SK-N-SH (cell line): ENCODE results near the gene SMG1. TPM values are rescaled to one million over a fixed set of nuclear protein-coding genes. Genes with fewer than 3 reads are reported as not detected.

Source experiments
- CTCF ChIA-PET: fragments of 300-600, 350-600 bp; formaldehyde crosslinking; extraction: SDS; loops from one replicate; lab custom pipeline; 2021; lab: Yijun Ruan, JAX
- POLR2A ChIA-PET: fragments of 350-600 bp; sonication (Branson Sonifier 250); formaldehyde crosslinking; extraction: SDS; loops from one replicate; lab custom pipeline; 2020; ENCODE audit warnings: antibody characterized with exemption, inconsistent platforms; lab: Yijun Ruan, JAX
- DNase-seq: peaks from one replicate; pipeline ENCODE4 v3.0.0; 2012
- H2AFZ ChIP-seq: fragments of 200-600 bp; sonication (generic); 2 replicates; pipeline ENCODE4 v1.8.1; 2016; ENCODE audit warnings: antibody characterized with exemption, mild to moderate bottlenecking, low read depth
- H3F3A ChIP-seq: fragments of 200-600 bp; sonication (generic); replicated peaks from 2 replicates; pipeline ENCODE3; 2016; ENCODE audit warnings: antibody characterized with exemption, mild to moderate bottlenecking; ENCODE audit not compliant: insufficient read depth
- H3K27ac ChIP-seq, 2 experiments: fragments of 200-500 bp in 1 of 2; fragments of 200-600 bp in 1 of 2; sonication (Bioruptor generic) in 1 of 2; sonication (generic), shearing (Covaris generic) in 1 of 2; 2 replicates each; pipeline versions ENCODE4 v1.5.1 to v1.6.1; 2014 to 2016; ENCODE audit warnings: low read depth in 2 of 2, inconsistent platforms in 1 of 2, low read length in 1 of 2, mild to moderate bottlenecking in 1 of 2, mixed read lengths in 1 of 2
- H3K27me3 ChIP-seq: fragments of 200-600 bp; sonication (generic), shearing (Covaris generic); 2 replicates; pipeline ENCODE4 v1.6.1; 2016; ENCODE audit warnings: mixed run types; ENCODE audit not compliant: insufficient read depth
- H3K36me3 ChIP-seq, 2 experiments: fragments of 200-500 bp in 1 of 2; fragments of 200-600 bp in 1 of 2; sonication (Bioruptor generic) in 1 of 2; sonication (generic) in 1 of 2; replicated peaks in 1 of 2; 2 replicates each; pipeline versions ENCODE3 to v1.5.1; 2014 to 2016; ENCODE audit warnings: low read length in 1 of 2, mild to moderate bottlenecking in 1 of 2; ENCODE audit not compliant: insufficient read depth in 2 of 2, control insufficient read depth in 1 of 2
- H3K4me1 ChIP-seq, 2 experiments: fragments of 200-500 bp in 1 of 2; fragments of 200-600 bp in 1 of 2; sonication (Bioruptor generic) in 1 of 2; sonication (generic), shearing (Covaris generic) in 1 of 2; 2 replicates each; pipeline versions ENCODE4 v1.5.1 to v1.6.1; 2014 to 2016; ENCODE audit warnings: low read depth in 1 of 2, low read length in 1 of 2, mixed run types in 1 of 2; ENCODE audit not compliant: insufficient read depth in 2 of 2, control insufficient read depth in 1 of 2
- H3K4me2 ChIP-seq: fragments of 200-600 bp; sonication (generic), shearing (Covaris generic); 2 replicates; pipeline ENCODE4 v1.6.1; 2017; ENCODE audit warnings: mixed run types
- H3K4me3 ChIP-seq, 2 experiments: fragments of 200-500 bp in 1 of 2; fragments of 200-600 bp in 1 of 2; sonication (Bioruptor generic) in 1 of 2; sonication (generic), shearing (Covaris generic) in 1 of 2; 2 replicates each; pipeline versions ENCODE4 v1.5.1 to v1.8.1; 2014 to 2016; ENCODE audit warnings: low read depth in 2 of 2, inconsistent platforms in 1 of 2, low read length in 1 of 2, mild to moderate bottlenecking in 1 of 2, mixed read lengths in 1 of 2, moderate library complexity in 1 of 2
- H3K79me2 ChIP-seq: fragments of 200-600 bp; sonication (generic); 2 replicates; pipeline ENCODE4 v1.8.1; 2017; ENCODE audit warnings: mild to moderate bottlenecking; ENCODE audit not compliant: insufficient read depth
- H3K9ac ChIP-seq: fragments of 200-600 bp; sonication (generic); 2 replicates; pipeline ENCODE4 v1.6.1; 2017; ENCODE audit warnings: mixed run types
- H3K9me2 ChIP-seq: fragments of 200-600 bp; sonication (generic); 2 replicates; pipeline ENCODE4 v1.6.1; 2017; ENCODE audit warnings: mixed run types
- H3K9me3 ChIP-seq: fragments of 200-600 bp; sonication (generic); 2 replicates; pipeline ENCODE4 v1.6.1; 2017; ENCODE audit warnings: mixed run types, mild to moderate bottlenecking, moderate library complexity
- H4K20me1 ChIP-seq: fragments of 200-600 bp; sonication (generic); 2 replicates; pipeline ENCODE4 v1.6.1; 2017; ENCODE audit warnings: mild to moderate bottlenecking, mixed run types; ENCODE audit not compliant: insufficient read depth
- CHD2 ChIP-seq: fragments of 150-350 bp; IDR thresholded peaks from 2 replicates; pipeline ENCODE4 v1.6.1; 2018; ENCODE audit warnings: low read length; ENCODE audit not compliant: partially characterized antibody
- EZH2phosphoT487 ChIP-seq: fragments of 200-600 bp; sonication (generic); IDR thresholded peaks from 2 replicates; pipeline ENCODE4 v1.6.1; 2017; ENCODE audit warnings: low read depth, mixed run types, mild to moderate bottlenecking, antibody characterized with exemption, moderate library complexity, borderline replicate concordance
- FOXJ3 ChIP-seq: sonication (generic); formaldehyde crosslinking; IDR thresholded peaks from 2 replicates; pipeline ENCODE4 v1.5.1; 2020; ENCODE audit warnings: mild to moderate bottlenecking, missing genetic modification reagents
- GABPA ChIP-seq: IDR thresholded peaks from 2 replicates; pipeline ENCODE4 v1.4.0; 2012; ENCODE audit warnings: low read depth, mild to moderate bottlenecking
- GATA2 ChIP-seq: sonication (generic); formaldehyde crosslinking; IDR thresholded peaks from 2 replicates; pipeline ENCODE4 v1.5.0; 2020; ENCODE audit warnings: mild to moderate bottlenecking, missing genetic modification reagents
- JUND ChIP-seq: IDR thresholded peaks from 2 replicates; pipeline ENCODE4 v1.4.0; 2012
- MEF2A ChIP-seq: IDR thresholded peaks from 2 replicates; pipeline ENCODE4 v1.4.0; 2012; ENCODE audit warnings: low read depth, borderline replicate concordance
- MXI1 ChIP-seq: IDR thresholded peaks from 2 replicates; pipeline ENCODE4 v1.6.1; 2012; ENCODE audit warnings: mild to moderate bottlenecking, low read depth, low read length, improper control_type of control experiment
- NFIC ChIP-seq: IDR thresholded peaks from 2 replicates; pipeline ENCODE4 v1.4.0; 2012; ENCODE audit warnings: borderline replicate concordance
- TAF1 ChIP-seq: IDR thresholded peaks from 2 replicates; pipeline ENCODE4 v1.6.1; 2012; ENCODE audit warnings: low read depth, mild to moderate bottlenecking, low read length, moderate library complexity, borderline replicate concordance
- TEAD4 ChIP-seq: IDR thresholded peaks from 2 replicates; pipeline ENCODE4 v1.4.0; 2012; ENCODE audit warnings: mild to moderate bottlenecking, borderline replicate concordance; ENCODE audit not compliant: insufficient read depth
- WGBS: methylation state at CpG from one replicate; pipeline ENCODE4 v1.1.6; 2017; ENCODE audit warnings: low lambda C conversion rate; 5-methylcytosine and 5-hydroxymethylcytosine counted together
- polyA plus RNA-seq, 3 experiments: library from polyadenylated mRNA; depleted of rRNA; stranded (reverse); fragments of >200 nt; gene quantifications; 2 replicates each; pipeline ENCODE4 v1.2.3, GENCODE V29; 2012
- TF ChIP-seq, protein P1 (sequence below): fragments of 150-350 bp; IDR thresholded peaks from 2 replicates; pipeline ENCODE4 v1.6.1; 2016; ENCODE audit warnings: mild to moderate bottlenecking, low read depth, low read length
- TF ChIP-seq, protein P2 (sequence below): IDR thresholded peaks from 2 replicates; pipeline ENCODE4 v1.4.0; 2012; ENCODE audit warnings: low read depth, borderline replicate concordance
- TF ChIP-seq, protein P3 (sequence below): IDR thresholded peaks from 2 replicates; pipeline ENCODE4; 2012
- TF ChIP-seq, protein P4 (sequence below): IDR thresholded peaks from 2 replicates; pipeline ENCODE4 v1.4.0; 2012; ENCODE audit warnings: low read depth, borderline replicate concordance
- TF ChIP-seq, protein P5 (sequence below): fragments of 200-600 bp; sonication (generic); IDR thresholded peaks from 2 replicates; pipeline ENCODE4 v1.6.1; 2017; ENCODE audit warnings: antibody characterized with exemption, mild to moderate bottlenecking, moderate library complexity

The SMG1 gene
- polyA plus RNA-seq, 1 of the 3 experiments (the other 2 are of a cell fraction), result 11.2 TPM

DNA sequence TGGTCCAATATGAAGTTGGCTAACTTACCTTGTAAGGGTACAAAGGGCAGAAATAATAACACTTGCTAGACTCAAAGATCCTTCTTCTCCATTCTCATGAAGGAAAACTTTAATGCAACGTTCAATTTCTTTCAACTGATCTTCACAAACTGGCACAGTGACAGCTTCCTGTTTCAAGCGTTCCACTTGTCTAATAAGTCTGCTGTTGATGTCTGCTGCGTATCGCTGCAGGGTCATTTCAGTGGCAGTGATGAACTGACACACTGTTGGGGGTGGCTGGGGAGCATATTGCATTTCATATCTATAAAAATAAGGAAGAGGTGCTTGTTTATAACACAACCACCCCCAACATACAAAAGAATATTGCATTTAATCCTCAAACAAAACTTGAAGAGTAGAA lies 91.3 kb downstream of the SMG1 start:
- ChIA-PET POLR2A (no interaction called here), CTCF (interaction anchor here (0.8 to 2.7 kb wide), 4 partner anchors 13 to 129 kb away, joined by 3 to 7 read pairs (median 3); partner anchors contain the start of gene ARL6IP1)
- WGBS, result 93% methylated on average over 4 of the region's 4 CpGs

More for the DNA sequence above, 91.3 kb downstream of the SMG1 start:
- H3K79me2 ChIP-seq, result no peaks in the 10 kb centered on the region
- no peaks in the 10 kb centered on the region for H4K20me1 ChIP-seq
- H3K36me3 ChIP-seq, result peaks cover 91 to 93% of the 10 kb centered on the region in 2 experiments
- H3K9ac ChIP-seq, result no peak overlapping the region
- H3K27ac ChIP-seq, result no peak overlapping the region
- no peaks in the 10 kb centered on the region for H3K9me3 ChIP-seq
- H3K4me3 ChIP-seq, result no peak overlapping the region
- TF ChIP-seq CHD2 (no peak), TEAD4 (no peak), EZH2phosphoT487 (no peak), TAF1 (no peak), GABPA (no peak), MEF2A (no peak), JUND (no peak), NFIC (no peak), FOXJ3 (no peak), MXI1 (no peak), GATA2 (no peak)
- TF ChIP-seq, protein P1, sequence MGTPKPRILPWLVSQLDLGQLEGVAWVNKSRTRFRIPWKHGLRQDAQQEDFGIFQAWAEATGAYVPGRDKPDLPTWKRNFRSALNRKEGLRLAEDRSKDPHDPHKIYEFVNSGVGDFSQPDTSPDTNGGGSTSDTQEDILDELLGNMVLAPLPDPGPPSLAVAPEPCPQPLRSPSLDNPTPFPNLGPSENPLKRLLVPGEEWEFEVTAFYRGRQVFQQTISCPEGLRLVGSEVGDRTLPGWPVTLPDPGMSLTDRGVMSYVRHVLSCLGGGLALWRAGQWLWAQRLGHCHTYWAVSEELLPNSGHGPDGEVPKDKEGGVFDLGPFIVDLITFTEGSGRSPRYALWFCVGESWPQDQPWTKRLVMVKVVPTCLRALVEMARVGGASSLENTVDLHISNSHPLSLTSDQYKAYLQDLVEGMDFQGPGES, result no peak
- TF ChIP-seq, protein P2, sequence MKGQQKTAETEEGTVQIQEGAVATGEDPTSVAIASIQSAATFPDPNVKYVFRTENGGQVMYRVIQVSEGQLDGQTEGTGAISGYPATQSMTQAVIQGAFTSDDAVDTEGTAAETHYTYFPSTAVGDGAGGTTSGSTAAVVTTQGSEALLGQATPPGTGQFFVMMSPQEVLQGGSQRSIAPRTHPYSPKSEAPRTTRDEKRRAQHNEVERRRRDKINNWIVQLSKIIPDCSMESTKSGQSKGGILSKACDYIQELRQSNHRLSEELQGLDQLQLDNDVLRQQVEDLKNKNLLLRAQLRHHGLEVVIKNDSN, result no peak
- TF ChIP-seq, protein P3, sequence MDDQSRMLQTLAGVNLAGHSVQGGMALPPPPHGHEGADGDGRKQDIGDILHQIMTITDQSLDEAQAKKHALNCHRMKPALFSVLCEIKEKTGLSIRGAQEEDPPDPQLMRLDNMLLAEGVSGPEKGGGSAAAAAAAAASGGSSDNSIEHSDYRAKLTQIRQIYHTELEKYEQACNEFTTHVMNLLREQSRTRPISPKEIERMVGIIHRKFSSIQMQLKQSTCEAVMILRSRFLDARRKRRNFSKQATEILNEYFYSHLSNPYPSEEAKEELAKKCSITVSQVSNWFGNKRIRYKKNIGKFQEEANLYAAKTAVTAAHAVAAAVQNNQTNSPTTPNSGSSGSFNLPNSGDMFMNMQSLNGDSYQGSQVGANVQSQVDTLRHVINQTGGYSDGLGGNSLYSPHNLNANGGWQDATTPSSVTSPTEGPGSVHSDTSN, result no peak
- TF ChIP-seq, protein P4, sequence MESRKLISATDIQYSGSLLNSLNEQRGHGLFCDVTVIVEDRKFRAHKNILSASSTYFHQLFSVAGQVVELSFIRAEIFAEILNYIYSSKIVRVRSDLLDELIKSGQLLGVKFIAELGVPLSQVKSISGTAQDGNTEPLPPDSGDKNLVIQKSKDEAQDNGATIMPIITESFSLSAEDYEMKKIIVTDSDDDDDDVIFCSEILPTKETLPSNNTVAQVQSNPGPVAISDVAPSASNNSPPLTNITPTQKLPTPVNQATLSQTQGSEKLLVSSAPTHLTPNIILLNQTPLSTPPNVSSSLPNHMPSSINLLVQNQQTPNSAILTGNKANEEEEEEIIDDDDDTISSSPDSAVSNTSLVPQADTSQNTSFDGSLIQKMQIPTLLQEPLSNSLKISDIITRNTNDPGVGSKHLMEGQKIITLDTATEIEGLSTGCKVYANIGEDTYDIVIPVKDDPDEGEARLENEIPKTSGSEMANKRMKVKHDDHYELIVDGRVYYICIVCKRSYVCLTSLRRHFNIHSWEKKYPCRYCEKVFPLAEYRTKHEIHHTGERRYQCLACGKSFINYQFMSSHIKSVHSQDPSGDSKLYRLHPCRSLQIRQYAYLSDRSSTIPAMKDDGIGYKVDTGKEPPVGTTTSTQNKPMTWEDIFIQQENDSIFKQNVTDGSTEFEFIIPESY, result no peak
- TF ChIP-seq, protein P5, sequence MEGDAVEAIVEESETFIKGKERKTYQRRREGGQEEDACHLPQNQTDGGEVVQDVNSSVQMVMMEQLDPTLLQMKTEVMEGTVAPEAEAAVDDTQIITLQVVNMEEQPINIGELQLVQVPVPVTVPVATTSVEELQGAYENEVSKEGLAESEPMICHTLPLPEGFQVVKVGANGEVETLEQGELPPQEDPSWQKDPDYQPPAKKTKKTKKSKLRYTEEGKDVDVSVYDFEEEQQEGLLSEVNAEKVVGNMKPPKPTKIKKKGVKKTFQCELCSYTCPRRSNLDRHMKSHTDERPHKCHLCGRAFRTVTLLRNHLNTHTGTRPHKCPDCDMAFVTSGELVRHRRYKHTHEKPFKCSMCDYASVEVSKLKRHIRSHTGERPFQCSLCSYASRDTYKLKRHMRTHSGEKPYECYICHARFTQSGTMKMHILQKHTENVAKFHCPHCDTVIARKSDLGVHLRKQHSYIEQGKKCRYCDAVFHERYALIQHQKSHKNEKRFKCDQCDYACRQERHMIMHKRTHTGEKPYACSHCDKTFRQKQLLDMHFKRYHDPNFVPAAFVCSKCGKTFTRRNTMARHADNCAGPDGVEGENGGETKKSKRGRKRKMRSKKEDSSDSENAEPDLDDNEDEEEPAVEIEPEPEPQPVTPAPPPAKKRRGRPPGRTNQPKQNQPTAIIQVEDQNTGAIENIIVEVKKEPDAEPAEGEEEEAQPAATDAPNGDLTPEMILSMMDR, result no peak
- H3K9me2 ChIP-seq, result no peaks in the 10 kb centered on the region
- H3K4me2 ChIP-seq, result no peak overlapping the region
- no peak for DNase-seq
- H3F3A ChIP-seq, result peaks cover 12% of the 10 kb centered on the region
- H3K4me1 ChIP-seq, result no peaks in the 10 kb centered on the region
- no peak overlapping the region for H2AFZ ChIP-seq
- no peaks in the 10 kb centered on the region for H3K27me3 ChIP-seq
